ENCODE results near the gene NRP2.

NRP2 gene

GRCh38 chr2:205679410-205680009 is 2.8 kb upstream of the NRP2 start:
- H3K4me1 Mint-ChIP-seq: no peaks in the 10 kb centered on the region
- no peak overlapping the region for H3K27ac Mint-ChIP-seq
- H3K36me3 Mint-ChIP-seq: no peaks in the 10 kb centered on the region
- ATAC-seq (no peak), DNase-seq (ENCODE audit: low spot score in 2 of 2) (no peak)
- no peak overlapping the region for H3K4me3 Mint-ChIP-seq
- H3K9me3 Mint-ChIP-seq: no peaks in the 10 kb centered on the region

- no peaks in the 10 kb centered on the region for H3K36me3 Mint-ChIP-seq
- H3K9me3 Mint-ChIP-seq: no peaks in the 10 kb centered on the region
- H3K27ac Mint-ChIP-seq: no peak overlapping the region
- ATAC-seq (peak; percentile 53), DNase-seq (ENCODE audit: low spot score in 2 of 2) (peak; percentile 23 to 65)
- H3K4me1 Mint-ChIP-seq: no peaks in the 10 kb centered on the region
- H3K4me3 Mint-ChIP-seq: no peak overlapping the region
Observed at GRCh38 chr2:205680067-205680466, 2.2 kb upstream of the NRP2 start.

GRCh38 chr2:205680903-205681302 is 1.4 kb upstream of the NRP2 start:
- Mint-ChIP-seq H3K27ac (no peak overlapping the region), H3K4me3 (no peak overlapping the region), H3K4me1 (no peaks in the 10 kb centered on the region), H3K36me3 (no peaks in the 10 kb centered on the region), H3K9me3 (no peaks in the 10 kb centered on the region)
- DNase-seq (ENCODE audit: low spot score in 2 of 2): no peak
- ATAC-seq: no peak

GRCh38 chr2:205681401-205682238 is 681 bp upstream of the NRP2 start:
- Mint-ChIP-seq H3K27ac (no peak overlapping the region), H3K4me1 (no peaks in the 10 kb centered on the region), H3K4me3 (peak overlapping the region; percentile 43), H3K36me3 (no peaks in the 10 kb centered on the region), H3K9me3 (no peaks in the 10 kb centered on the region)
- ATAC-seq (peak; percentile 5), DNase-seq (ENCODE audit: low spot score in 2 of 2) (no peak)

DNA sequence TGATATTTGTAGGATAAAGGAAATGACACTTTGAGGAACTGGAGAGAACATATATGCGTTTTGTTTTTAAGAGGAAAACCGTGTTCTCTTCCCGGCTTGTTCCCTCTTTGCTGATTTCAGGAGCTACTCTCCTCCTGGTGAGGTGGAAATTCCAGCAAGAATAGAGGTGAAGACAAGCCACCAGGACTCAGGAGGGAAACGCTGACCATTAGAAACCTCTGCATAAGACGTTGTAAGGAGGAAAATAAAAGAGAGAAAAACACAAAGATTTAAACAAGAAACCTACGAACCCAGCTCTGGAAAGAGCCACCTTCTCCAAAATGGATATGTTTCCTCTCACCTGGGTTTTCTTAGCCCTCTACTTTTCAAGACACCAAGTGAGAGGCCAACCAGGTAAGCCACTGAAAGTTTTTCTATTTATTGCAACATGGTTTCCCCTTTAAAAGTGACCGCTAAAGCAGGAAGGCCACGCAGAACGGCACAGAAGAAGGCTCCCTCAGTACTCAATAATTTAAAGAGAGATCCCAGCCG is 735 bp downstream of the NRP2 start:
- Mint-ChIP-seq H3K4me3 (peak overlapping the region; percentile 43), H3K36me3 (no peaks in the 10 kb centered on the region), H3K4me1 (no peaks in the 10 kb centered on the region), H3K9me3 (no peaks in the 10 kb centered on the region), H3K27ac (no peak overlapping the region)
- no peak for DNase-seq (ENCODE audit: low spot score in 2 of 2)
- no peak for ATAC-seq

- Mint-ChIP-seq H3K4me1 (no peaks in the 10 kb centered on the region), H3K4me3 (no peak overlapping the region), H3K9me3 (no peaks in the 10 kb centered on the region), H3K27ac (no peak overlapping the region), H3K36me3 (no peaks in the 10 kb centered on the region)
- DNase-seq (ENCODE audit: low spot score in 2 of 2): no peak
- no peak for ATAC-seq
Observed at GRCh38 chr2:205683502-205684367, 1.4 kb downstream of the NRP2 start.

GRCh38 chr2:205684871-205685313 is 2.6 kb downstream of the NRP2 start:
- H3K9me3 Mint-ChIP-seq: no peaks in the 10 kb centered on the region
- no peak for ATAC-seq
- no peaks in the 10 kb centered on the region for H3K4me1 Mint-ChIP-seq
- peak overlapping the region; percentile 21 for H3K4me3 Mint-ChIP-seq
- no peak overlapping the region for H3K27ac Mint-ChIP-seq
- no peak for DNase-seq (ENCODE audit: low spot score in 2 of 2)
- H3K36me3 Mint-ChIP-seq: no peaks in the 10 kb centered on the region

DNA sequence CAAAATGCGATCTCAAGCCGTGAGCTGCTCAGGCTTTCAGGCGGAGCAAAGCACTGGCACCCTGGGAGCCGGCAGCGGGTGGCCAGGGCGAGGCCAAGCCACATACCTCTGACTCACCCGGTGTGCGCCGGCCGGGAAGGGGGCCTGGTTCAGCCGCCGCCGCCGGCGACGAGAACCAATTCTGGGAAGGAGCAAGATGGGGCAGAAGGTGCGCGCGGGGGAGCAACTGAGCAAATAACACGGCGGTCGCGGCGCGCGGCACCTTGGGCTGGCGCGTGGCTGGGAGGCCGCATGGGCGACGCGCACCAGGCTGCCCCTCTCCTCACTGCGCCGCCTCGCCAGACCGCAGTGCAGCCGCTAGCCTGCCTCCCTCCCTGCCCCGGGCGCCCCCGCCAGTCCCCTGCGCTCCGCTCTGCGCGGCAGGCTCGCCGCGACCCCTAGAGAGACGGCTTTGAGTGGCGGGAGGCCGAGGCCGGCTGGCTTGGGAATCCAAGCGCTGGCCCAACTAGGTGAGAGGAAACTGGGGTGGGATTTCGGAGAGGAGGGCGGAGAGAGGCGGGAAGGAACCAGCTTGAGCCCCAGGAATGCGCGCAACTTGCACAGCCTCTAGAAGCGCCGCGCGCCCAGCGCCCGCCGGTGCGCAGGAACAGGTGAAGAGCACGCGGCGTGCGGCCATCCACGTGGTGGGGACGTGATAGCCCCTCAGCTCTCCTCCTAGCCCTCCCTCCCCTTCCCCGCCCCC is 3.2 kb downstream of the NRP2 start:
- Mint-ChIP-seq H3K4me3 (peak overlapping the region; percentile 21), H3K4me1 (no peaks in the 10 kb centered on the region), H3K9me3 (no peaks in the 10 kb centered on the region), H3K27ac (no peak overlapping the region), H3K36me3 (no peaks in the 10 kb centered on the region)
- ATAC-seq (no peak), DNase-seq (ENCODE audit: low spot score in 2 of 2) (no peak)

GRCh38 chr2:205686056-205686782 is 3.9 kb downstream of the NRP2 start:
- H3K27ac Mint-ChIP-seq: no peak overlapping the region

DNA sequence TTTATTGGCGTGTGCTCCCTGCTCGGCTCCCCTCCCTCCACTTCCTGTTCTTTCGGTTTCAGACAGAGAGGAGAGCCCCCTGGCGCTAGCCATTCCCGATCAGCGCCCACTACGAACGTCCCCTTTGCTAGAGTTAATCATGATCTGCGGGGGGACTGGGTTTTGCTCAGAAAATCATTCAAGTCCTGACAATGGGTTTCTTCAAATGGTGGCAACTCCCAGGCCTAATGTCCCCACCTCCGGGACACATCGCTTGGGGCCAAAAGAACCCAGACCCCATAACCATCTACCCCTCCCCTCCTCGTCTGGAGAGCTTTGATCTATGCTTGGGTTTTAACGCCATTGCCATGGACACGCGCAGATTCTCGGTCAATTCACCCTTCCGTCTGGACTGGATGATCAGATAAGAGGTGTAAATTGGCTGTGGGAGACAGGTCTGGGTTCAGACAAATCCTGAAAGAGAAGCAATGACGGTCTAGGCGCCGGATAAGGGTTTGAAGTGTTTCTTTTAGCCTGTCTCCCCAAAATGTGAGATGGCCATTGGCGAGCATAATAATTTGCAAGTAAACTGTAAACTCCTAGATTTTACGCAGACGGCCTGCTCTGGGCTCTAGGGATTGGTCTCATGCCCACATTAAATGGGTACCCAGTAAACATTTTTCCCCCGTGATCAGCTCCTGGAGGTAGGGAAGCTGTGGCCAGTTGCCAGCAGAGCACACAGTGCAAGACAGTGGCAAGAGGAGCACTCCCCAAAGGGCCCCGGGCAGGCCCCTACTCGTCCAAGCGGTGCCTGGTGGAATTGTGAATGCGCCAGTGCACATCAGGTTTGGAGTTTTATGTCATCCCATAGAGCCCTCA is 4.7 kb downstream of the NRP2 start:
- no peaks in the 10 kb centered on the region for H3K4me1 Mint-ChIP-seq
- H3K9me3 Mint-ChIP-seq: no peaks in the 10 kb centered on the region
- DNase-seq (ENCODE audit: low spot score in 2 of 2): no peak
- no peaks in the 10 kb centered on the region for H3K36me3 Mint-ChIP-seq
- H3K27ac Mint-ChIP-seq: no peak overlapping the region
- no peak overlapping the region for H3K4me3 Mint-ChIP-seq
- no peak for ATAC-seq

More at GRCh38 chr2:205686056-205686782, 3.9 kb downstream of the NRP2 start:
- ATAC-seq (no peak), DNase-seq (ENCODE audit: low spot score in 2 of 2) (no peak)
- no peaks in the 10 kb centered on the region for H3K36me3 Mint-ChIP-seq
- H3K4me1 Mint-ChIP-seq: no peaks in the 10 kb centered on the region
- peak overlapping the region; percentile 21 for H3K4me3 Mint-ChIP-seq
- no peaks in the 10 kb centered on the region for H3K9me3 Mint-ChIP-seq

- H3K36me3 Mint-ChIP-seq: no peaks in the 10 kb centered on the region
- no peaks in the 10 kb centered on the region for H3K9me3 Mint-ChIP-seq
- DNase-seq (ENCODE audit: low spot score in 2 of 2) (no peak), ATAC-seq (no peak)
- no peak overlapping the region for H3K27ac Mint-ChIP-seq
- H3K4me1 Mint-ChIP-seq: no peaks in the 10 kb centered on the region
- no peak overlapping the region for H3K4me3 Mint-ChIP-seq
Observed at GRCh38 chr2:205687641-205687956, 5.3 kb downstream of the NRP2 start.

DNA sequence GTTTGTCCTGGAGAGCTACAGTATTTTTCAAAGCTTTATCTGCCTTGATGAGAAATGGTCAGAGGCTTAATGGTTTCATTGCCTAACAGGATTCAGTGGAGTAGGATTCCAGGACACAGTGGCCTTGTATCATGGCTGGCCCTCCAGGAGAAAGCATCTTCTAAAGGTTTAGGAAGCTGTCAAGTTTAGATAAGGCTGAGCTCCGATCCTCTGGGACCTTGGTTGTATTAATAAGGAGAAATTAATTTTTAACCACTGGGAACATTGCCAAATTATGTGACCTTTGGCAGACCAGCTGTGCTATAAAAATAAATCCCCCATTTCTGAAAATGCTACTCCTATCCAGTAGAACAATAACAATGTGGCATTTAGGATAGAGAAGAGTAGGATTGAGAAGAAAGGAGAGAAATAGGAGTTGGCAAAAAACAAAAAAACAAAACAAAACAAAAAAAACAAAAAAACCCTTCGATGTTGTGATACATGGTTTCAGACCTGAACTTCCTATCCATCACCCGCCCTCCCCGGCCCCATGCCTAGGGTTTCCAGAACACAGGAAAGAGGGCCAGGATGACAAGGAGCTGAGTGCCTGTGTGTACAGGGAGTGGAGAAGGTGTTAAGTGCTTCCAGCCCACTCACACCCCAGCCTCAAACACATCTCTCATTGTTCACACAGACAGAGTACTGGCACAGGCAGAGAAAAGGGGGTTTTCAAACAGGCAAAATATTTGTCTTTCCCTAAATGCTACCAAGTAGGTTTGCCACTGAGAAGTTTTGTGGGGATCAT is 6.3 kb downstream of the NRP2 start:
- H3K27ac Mint-ChIP-seq: no peak overlapping the region
- no peaks in the 10 kb centered on the region for H3K4me1 Mint-ChIP-seq
- ATAC-seq (no peak), DNase-seq (ENCODE audit: low spot score in 2 of 2) (no peak)
- no peak overlapping the region for H3K4me3 Mint-ChIP-seq
- no peaks in the 10 kb centered on the region for H3K9me3 Mint-ChIP-seq
- H3K36me3 Mint-ChIP-seq: no peaks in the 10 kb centered on the region

GRCh38 chr2:205689820-205690219 is 7.5 kb downstream of the NRP2 start:
- Mint-ChIP-seq H3K27ac (no peak overlapping the region), H3K36me3 (no peaks in the 10 kb centered on the region), H3K4me1 (no peaks in the 10 kb centered on the region), H3K9me3 (no peaks in the 10 kb centered on the region), H3K4me3 (no peak overlapping the region)
- no peak for DNase-seq (ENCODE audit: low spot score in 2 of 2)
- no peak for ATAC-seq
